Measurements from ENCODE around the gene SYNCRIP. TPM values are rescaled to one million over a fixed set of nuclear protein-coding genes. Genes with fewer than 3 reads are reported as not detected.
"Not testable (repeated sequence)": the region's sequence is repeated elsewhere in the genome, so short reads cannot be mapped to it uniquely, and the experiment has no call there.

SYNCRIP gene
- total RNA-seq, 2 experiments from 2014 or later = 247 to 255 TPM

DNA sequence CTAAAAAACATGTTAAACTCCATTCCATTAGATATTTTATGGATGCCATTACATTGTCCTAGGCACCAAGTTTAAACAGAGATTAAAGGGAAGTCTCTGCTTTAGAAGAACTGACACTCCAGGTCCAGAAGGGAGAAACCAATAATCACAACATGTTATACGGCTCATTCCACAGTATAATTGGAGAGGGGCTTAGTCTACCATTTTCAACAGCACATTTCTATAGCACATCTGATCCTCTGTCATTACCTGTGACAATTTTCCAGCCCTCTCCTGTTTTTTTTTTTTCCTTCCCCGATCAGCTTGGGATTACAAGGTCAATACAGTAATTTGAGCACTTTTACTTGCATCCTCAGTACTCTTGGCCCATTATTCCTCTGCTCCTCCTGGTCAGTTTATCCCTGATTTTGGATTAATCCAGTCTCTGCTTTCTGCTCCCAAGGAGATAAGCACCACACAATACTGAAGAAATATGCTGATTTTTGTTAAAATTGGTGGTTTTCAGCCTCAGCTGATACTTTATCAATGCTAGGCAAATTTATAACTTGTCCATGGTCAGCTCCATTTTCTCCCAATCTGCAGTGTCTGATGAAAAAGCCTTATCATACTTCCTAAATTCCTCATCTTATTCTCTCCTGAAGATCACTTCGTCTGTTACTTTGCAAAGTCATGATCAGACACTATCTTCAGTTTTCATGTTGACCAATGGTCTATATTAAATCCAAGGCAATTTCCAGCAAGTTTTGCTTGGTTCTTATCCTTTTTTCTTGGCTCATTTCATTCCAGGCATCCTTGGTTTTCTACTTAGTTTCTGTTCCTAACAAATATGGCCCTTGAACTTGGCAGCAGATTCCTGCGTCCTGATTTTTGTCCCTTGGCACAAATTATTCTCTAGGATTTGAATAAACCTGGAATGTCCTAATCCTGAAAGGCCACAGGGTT lies 30.8 kb upstream of the SYNCRIP start:
- ChIA-PET CTCF (interaction anchor here (2.2 kb wide), 1 partner anchor 29 kb away, joined by 5 read pairs; no protein-coding TSS in a partner anchor), POLR2A (interaction anchor here (0.6 to 2.6 kb wide), 4 partner anchors 28 to 77 kb away, joined by 3 to 47 read pairs (median 3); partner anchors contain the start of gene SYNCRIP)

DNA sequence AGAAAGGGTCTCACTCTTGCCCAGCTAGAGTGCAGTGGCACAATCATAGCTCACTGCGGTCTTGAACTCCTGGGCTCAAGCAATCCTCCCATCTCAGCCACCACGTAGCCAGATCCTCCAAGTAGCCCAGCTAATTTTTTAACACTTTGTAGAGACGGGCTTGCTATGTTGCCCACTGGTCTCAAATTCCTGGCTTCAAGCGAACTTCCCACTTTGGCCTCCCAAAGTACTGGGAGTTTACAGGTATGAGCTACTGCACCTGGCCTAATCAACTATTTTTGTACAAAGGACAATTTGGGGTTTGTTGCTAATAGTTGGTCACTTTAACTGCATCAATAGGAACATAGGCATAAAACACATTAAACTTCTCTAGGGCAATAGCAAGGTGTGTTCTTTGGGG lies 29.9 kb upstream of the SYNCRIP start:
- POLR2A ChIA-PET = interaction anchor here (0.6 to 2.6 kb wide), 3 partner anchors 30 to 223 kb away, joined by 3 to 47 read pairs (median 3); partner anchors contain the start of genes NT5E and SYNCRIP
- CTCF ChIA-PET = interaction anchor here (0.6 to 2.2 kb wide), 2 partner anchors 23 to 28 kb away, joined by 3 to 5 read pairs; no protein-coding TSS in a partner anchor

DNA sequence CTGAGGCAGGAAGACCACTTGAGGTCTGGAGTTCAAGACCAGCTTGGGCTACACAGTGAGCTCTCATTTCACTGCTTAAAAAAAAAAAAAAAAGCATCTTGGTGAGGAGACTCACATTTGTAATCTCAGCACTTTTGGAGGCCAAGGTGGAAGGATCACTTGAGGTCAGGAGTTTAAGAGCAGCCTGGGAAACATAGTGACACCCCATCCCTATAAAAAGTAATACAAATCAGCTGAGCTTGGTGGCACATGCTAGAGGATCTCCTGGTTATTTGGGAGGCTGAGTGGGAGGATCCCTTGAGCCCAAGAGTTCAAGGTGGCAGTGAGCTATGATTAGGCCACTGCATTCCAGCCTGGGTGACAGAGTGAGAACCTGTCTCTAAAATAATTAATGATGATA lies 29.4 kb upstream of the SYNCRIP start:
- POLR2A ChIA-PET = interaction anchor here (0.5 to 2.6 kb wide), 6 partner anchors 29 to 222 kb away, joined by 3 to 47 read pairs (median 4); partner anchors contain the start of genes NT5E, SNX14 and SYNCRIP
- CTCF ChIA-PET = interaction anchor here (0.6 to 2.2 kb wide), 3 partner anchors 23 to 34 kb away, joined by 3 to 5 read pairs (median 3); no protein-coding TSS in a partner anchor

DNA sequence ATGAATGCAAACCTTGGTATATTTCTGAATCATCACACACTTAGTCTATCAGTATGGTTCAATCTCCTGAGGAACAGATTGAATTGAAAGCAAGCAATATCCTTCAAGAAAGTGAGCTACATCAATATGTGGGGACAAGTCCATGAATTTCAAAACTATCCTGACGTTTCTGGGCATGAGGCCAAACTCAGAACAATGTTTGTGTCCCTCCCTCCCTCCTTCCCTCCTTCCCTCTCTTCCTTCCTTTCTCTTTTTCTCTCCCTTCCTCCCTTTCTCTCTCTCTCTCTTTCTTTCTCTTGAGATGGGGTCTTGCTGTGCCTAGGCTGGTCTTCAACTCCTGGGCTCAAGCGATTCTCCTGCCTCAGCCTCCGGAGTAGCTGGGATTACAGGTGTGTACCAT lies 27.9 kb upstream of the SYNCRIP start:
- CTCF ChIA-PET = interaction anchor here (0.6 to 1.6 kb wide), 5 partner anchors 8 to 28 kb away, joined by 5 to 7 read pairs (median 5); partner anchors contain the start of gene SYNCRIP
- POLR2A ChIA-PET = interaction anchor here (0.6 to 2.5 kb wide), 6 partner anchors 8 to 77 kb away, joined by 3 to 64 read pairs (median 11); partner anchors contain the start of genes SNX14 and SYNCRIP

DNA sequence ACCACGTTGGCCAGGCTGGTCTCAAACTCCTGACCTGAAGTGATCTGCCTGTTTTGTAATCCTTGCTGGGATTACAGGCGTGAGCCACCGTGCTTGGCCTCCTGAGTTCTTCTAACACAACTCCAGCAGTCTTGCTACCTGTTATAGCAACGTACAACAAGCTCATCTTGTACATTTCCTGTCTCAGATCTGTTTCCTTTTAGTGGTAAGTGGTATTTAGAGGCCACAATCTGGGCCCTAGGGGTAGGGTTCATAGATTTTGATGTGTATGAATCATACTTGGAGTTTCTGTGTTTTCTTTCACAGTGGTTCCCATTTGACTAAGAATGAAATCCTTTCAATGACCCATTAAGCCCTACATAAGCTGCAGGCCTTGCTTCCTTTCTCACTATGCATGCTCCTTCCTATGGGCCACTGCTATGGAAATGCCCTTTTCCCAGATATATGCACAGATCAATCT lies 27.1 kb upstream of the SYNCRIP start:
- ChIA-PET POLR2A (interaction anchor here (0.8 to 2.5 kb wide), 7 partner anchors 9 to 76 kb away, joined by 3 to 64 read pairs (median 10); partner anchors contain the start of genes SNX14 and SYNCRIP), CTCF (interaction anchor here (0.6 to 1.6 kb wide), 5 partner anchors 8 to 27 kb away, joined by 5 to 7 read pairs (median 5); partner anchors contain the start of gene SYNCRIP)

DNA sequence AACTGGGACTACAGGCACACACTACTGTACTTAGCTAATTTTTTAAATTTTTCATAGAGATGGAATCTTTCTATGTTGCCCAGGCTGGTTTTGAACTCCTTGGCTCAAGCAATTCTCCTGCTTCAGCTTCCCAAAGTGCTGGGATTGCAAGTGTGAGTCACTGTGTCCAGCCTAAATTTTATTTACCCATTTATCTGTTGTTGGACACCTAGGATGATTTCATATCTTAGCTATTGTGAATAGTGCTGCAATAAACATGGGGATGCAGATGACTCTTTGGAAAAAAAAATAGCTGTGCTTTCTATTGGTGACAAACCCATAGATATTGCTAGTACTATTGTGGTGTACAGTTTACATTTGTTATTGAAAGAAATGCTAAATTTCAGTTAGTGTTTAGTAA lies 19.6 kb upstream of the SYNCRIP start:
- ChIA-PET CTCF (no interaction called here), POLR2A (no interaction called here)

DNA sequence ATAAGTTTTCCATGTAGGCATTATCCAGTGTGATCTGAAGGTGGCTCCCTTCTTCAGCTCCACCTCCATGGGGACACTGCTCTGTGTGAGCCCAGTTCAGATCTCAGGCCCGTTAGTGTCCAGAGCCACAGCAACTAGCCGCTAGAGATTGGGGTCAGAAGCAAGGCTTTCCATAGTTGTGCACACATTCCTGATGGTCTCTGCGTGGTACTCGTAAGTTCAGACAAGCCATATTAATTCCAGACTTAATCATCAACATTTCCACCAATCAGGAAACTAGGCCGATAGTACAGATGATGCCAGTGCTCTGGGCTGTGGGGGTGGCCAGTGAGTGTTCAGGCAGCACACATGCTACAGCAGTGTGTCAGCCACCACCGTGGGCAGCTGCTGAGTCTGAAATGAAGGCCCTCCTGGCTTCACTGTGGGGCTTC lies 17.5 kb upstream of the SYNCRIP start:
- ChIA-PET POLR2A (interaction anchor here (0.7 kb wide), 1 partner anchor 16 kb away, joined by 3 read pairs; no protein-coding TSS in a partner anchor), CTCF (no interaction called here)

DNA sequence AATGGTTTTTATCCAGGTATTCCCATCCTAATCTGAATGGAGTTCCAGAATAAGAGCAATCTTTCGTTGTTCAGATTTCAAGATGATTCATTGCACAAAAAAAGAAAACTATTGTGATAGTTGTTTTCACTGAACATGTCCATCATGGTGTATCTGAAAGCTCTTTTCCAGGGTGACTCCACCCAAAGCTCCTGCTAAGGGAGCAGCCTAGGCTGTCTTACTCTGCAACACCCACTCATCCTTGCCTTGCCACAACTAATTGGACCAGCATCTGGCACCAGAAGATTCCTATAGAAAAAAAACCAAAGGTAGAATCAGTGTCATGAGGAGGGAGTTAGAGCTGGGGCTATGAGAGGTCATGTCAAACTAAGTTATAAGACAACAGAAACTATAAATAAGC lies 7.9 kb upstream of the SYNCRIP start:
- ChIA-PET POLR2A (no interaction called here), CTCF (interaction anchor here (0.9 kb wide), 1 partner anchor 28 kb away, joined by 3 read pairs; no protein-coding TSS in a partner anchor)

DNA sequence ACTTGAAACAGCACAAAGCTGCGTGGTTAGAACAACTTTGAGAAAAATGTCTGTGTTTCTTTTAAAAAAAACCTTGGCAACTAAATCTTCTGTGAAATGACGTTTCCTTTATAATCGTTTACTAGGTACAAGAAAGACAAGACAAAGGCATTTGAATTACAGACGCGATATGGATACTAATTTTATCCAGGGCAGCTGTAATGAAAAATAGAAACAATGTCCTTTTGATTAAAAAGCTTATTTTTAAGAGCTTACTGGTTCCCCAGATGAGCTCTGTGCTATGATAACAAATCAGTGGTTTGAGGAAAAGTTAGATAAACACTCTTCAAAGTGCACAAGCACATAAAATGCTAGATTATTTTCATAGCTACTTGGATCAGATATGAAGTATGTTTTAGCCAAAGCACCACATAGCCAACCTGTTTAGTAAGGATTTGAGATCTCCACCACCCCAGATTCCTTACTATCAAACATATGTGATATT lies 1.6 kb upstream of the SYNCRIP start:
- ChIA-PET CTCF (interaction anchor here (1.0 to 2.2 kb wide), 4 partner anchors 26 to 48 kb away, joined by 3 to 8 read pairs (median 5); no protein-coding TSS in a partner anchor), POLR2A (interaction anchor here (0.6 to 8.9 kb wide), 8 partner anchors 15 to 1519 kb away, joined by 3 to 321 read pairs (median 25); partner anchors contain the start of gene SNX14)

DNA sequence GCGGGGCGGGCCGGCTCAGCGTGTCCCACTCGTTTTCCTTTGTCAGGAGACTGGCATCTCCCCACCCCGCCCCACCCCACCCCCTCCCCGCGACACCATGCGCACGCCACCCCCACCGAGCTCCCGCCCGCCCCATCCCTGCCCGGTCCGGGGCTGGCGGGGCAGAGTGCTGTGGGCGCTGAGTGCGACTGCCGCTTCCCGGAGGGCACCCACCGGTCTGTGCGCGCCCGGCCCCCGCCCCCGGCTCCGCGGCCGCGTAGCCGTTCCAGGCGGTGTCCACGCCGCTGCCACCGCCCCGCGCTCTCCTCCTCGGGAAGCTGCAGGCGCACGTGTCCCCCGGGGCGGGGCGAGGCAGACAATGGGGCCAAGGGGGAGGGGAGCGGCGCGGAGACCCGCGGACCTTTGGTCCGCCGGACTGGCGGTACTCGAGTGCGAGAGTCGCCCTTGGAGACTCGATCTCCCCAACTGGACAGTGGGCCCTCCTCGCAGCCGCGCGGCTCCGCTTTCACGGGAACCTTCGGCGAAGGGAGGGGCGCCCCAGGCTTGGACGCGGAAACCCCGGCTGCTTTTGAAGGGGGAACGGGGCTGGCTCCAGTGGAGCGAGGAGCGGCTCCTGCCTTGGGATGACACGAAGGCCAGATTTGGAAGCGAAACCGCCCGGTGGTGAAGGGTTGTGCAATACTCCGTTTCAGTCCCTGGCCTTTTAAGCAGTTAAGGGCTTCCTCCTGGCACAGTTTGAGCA lies 1.0 kb upstream of the SYNCRIP start:
- POLR2A ChIA-PET = interaction anchor here (0.6 to 8.9 kb wide), 13 partner anchors 13 to 1520 kb away, joined by 3 to 321 read pairs (median 3); partner anchors contain the start of genes NT5E and SNX14
- CTCF ChIA-PET = interaction anchor here (1.0 to 2.2 kb wide), 5 partner anchors 27 to 50 kb away, joined by 3 to 8 read pairs (median 5); partner anchors contain the start of gene SNX14

DNA sequence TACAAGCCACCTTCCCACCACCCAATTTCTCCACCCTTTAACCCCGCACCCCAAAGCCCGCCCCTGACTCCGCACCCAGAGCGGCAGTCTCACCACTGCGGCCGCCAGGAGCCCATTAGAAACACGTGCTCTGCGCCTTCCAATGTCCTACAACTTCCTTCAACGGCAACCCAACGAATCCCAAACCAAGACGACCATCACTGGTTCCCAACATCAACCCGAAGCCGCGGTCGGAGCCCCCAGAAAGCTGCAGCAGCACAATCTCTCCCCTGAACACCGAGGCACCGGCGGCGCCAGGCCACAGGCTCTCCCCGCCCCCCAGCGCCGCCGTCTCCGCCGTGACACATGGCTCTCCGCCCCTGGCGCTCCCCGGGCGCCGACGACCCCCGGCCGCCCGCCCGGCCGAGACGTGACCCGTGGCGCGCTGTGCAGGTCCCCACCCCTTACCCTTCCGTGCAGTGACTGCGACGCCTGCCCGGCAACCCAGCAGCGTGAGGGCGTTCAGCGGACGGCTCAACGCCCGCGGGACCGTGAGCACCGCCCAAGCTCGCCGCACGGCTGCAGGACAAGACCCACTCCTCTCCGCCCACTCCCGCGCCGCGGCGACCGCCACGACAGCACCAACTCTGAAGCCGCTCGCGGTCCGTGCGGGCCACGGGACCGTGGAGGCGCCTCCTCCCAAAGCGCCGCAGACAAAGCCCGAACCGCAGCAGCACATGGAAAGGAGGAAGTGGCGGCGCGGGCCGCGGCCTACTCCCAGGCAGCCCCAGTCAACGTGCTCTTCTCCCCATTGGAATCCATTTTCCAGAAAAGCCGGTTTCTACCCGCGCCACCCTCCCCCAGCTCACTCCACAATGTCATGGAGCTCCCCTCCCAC lies 551 bp downstream of the SYNCRIP start:
- CTCF ChIA-PET = interaction anchor here (0.6 to 1.7 kb wide), 6 partner anchors 10 to 49 kb away, joined by 3 to 19 read pairs (median 4); partner anchors contain the start of gene SNX14
- POLR2A ChIA-PET = interaction anchor here (0.6 to 8.9 kb wide), 13 partner anchors 11 to 193 kb away, joined by 3 to 321 read pairs (median 5); partner anchors contain the start of genes NT5E and SNX14

DNA sequence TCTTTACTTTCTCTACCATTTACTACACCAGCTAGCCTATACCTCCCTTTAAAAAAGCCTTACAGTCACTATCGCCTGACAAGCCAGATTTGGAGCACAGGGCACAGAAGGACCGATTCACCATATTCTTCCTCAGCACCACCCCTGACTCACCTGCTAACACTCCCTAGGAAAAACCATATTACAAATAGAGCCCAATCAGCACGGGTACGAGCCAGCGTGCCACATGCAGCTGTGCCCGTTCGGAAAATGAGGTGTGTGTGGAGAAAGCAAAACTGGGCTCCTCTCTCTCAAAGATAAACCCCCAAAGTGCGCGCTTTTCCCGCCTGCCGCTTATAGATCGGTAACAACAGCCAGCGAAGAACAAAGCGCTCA lies 1.2 kb downstream of the SYNCRIP start:
- ChIA-PET CTCF (interaction anchor here (1.0 to 1.7 kb wide), 3 partner anchors 25 to 36 kb away, joined by 3 to 19 read pairs (median 3); no protein-coding TSS in a partner anchor), POLR2A (interaction anchor here (0.5 to 8.9 kb wide), 5 partner anchors 9 to 48 kb away, joined by 3 to 321 read pairs (median 50); partner anchors contain the start of gene SNX14)

DNA sequence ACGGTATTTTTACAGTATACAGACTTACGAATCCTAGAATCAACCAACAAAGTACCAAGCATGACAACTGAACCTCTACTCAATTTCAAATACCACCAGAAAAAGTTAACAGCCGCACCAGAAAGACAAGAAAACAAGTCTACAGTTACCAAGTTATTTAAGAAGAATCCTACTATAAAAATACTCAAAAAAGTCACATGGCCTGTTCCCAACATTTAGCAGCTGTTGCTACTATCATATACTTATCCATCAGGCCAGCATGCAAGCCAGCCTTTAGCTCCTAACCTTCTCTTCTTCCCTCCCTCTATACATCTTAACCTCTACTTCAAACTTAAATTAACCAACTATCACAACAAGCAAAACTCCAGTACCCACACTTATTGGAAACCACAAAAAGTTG lies 1.9 kb downstream of the SYNCRIP start:
- CTCF ChIA-PET = interaction anchor here (1.0 kb wide), 1 partner anchor 37 kb away, joined by 3 read pairs; no protein-coding TSS in a partner anchor
- POLR2A ChIA-PET = interaction anchor here (0.5 to 8.9 kb wide), 6 partner anchors 9 to 172 kb away, joined by 3 to 321 read pairs (median 26); partner anchors contain the start of gene SNX14

DNA sequence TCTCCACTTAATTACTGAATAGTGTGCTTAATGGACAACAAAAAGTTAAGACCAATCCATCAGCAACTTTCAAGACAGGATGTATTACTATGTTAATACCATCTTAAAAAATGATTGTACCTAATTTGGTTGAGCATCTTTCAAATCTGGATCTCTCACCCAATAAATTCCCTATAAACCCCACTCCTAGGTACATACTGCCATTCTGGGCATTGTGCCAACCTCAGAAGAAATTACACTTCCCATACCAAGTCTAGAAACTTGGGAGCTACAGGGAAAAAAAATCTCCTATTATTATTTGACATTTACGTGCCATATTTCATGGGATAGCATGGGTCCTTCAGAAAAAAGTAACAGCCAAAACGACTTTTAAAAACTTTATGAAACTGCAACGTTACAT lies 5.1 kb downstream of the SYNCRIP start:
- CTCF ChIA-PET = no interaction called here
- POLR2A ChIA-PET = interaction anchor here (0.6 to 8.9 kb wide), 2 partner anchors 39 to 69 kb away, joined by 6 to 321 read pairs; no protein-coding TSS in a partner anchor

DNA sequence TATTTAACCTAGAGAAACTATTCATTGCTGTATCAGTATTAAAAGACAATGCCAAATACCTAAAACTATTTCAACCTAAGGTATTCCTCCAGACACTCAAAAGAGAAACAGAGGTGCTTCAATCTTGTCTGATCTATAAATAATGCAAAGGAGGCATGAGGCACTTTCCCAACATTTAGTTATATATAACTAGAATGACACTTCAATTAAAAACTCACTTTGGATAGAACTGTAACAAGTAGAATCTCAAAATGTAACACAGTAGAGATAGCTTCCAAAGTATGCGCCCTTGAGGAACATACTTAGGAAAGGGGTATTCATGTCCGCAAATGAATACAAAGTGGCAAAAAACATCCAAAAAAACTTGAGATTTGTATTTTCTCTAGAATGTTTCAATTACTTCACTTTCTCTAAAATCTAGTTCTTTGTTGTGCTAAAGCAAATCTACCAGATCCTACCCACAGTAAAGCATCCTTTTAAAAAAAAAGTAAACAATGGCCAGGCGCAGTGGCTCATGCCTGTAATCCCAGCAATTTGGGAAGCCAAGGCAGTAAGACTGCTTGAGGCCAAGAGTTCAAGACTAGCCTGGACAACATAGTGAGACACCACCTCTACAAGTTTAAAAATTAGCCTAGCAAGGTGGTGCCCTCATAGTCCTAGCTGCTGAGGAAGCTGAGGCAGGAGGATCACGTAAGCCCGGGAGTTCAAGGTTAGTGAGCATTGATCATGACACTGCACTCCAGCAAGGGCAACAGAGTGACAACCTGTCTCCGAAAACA lies 10.3 kb downstream of the SYNCRIP start:
- CTCF ChIA-PET = interaction anchor here (1.1 kb wide), 1 partner anchor 10 kb away, joined by 3 read pairs; no protein-coding TSS in a partner anchor
- POLR2A ChIA-PET = interaction anchor here (1.4 to 1.5 kb wide), 2 partner anchors 37 to 41 kb away, joined by 3 read pairs; no protein-coding TSS in a partner anchor

DNA sequence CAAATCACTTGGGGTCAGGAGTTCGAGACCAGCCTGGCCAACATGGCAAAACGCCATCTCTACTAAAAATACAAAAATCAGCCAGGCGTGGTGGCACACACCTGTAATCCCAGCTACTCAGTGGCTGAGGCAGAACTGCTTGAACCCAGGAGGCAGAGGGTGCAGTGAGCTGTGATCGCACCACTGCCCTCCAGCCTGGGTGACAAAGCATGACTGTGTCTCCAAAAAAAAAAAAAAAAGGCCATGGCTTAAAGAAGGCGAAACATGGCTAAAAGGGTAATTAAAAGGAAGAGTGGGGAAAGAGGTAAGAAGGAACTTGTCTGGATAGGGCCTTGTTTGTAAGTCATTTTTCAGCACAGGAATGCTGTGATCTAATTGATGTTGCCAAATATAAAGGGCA lies 11.6 kb downstream of the SYNCRIP start:
- POLR2A ChIA-PET = interaction anchor here (1.0 to 1.5 kb wide), 4 partner anchors 12 to 43 kb away, joined by 3 to 4 read pairs (median 3); partner anchors contain the start of gene SYNCRIP
- CTCF ChIA-PET = not testable (repeated sequence)
